SK-N-SH (cell line): ENCODE measurements around the gene TOMM22. TPM values are rescaled to one million over a fixed set of nuclear protein-coding genes. Genes with fewer than 3 reads are reported as not detected.

ENCODE experiments used
- CTCF ChIA-PET: fragments of 300-600, 350-600 bp; formaldehyde crosslinking; extraction: SDS; loops from one replicate; lab custom pipeline; 2021; lab: Yijun Ruan, JAX
- POLR2A ChIA-PET: fragments of 350-600 bp; sonication (Branson Sonifier 250); formaldehyde crosslinking; extraction: SDS; loops from one replicate; lab custom pipeline; 2020; ENCODE audit warnings: antibody characterized with exemption, inconsistent platforms; lab: Yijun Ruan, JAX
- DNase-seq: peaks from one replicate; pipeline ENCODE4 v3.0.0; 2012
- H2AFZ ChIP-seq: fragments of 200-600 bp; sonication (generic); 2 replicates; pipeline ENCODE4 v1.8.1; 2016; ENCODE audit warnings: antibody characterized with exemption, mild to moderate bottlenecking, low read depth
- H3F3A ChIP-seq: fragments of 200-600 bp; sonication (generic); replicated peaks from 2 replicates; pipeline ENCODE3; 2016; ENCODE audit warnings: antibody characterized with exemption, mild to moderate bottlenecking; ENCODE audit not compliant: insufficient read depth
- H3K27ac ChIP-seq, 2 experiments: fragments of 200-500 bp in 1 of 2; fragments of 200-600 bp in 1 of 2; sonication (Bioruptor generic) in 1 of 2; sonication (generic), shearing (Covaris generic) in 1 of 2; 2 replicates each; pipeline versions ENCODE4 v1.5.1 to v1.6.1; 2014 to 2016; ENCODE audit warnings: low read depth in 2 of 2, inconsistent platforms in 1 of 2, low read length in 1 of 2, mild to moderate bottlenecking in 1 of 2, mixed read lengths in 1 of 2
- H3K27me3 ChIP-seq: fragments of 200-600 bp; sonication (generic), shearing (Covaris generic); 2 replicates; pipeline ENCODE4 v1.6.1; 2016; ENCODE audit warnings: mixed run types; ENCODE audit not compliant: insufficient read depth
- H3K36me3 ChIP-seq, 2 experiments: fragments of 200-500 bp in 1 of 2; fragments of 200-600 bp in 1 of 2; sonication (Bioruptor generic) in 1 of 2; sonication (generic) in 1 of 2; replicated peaks in 1 of 2; 2 replicates each; pipeline versions ENCODE3 to v1.5.1; 2014 to 2016; ENCODE audit warnings: low read length in 1 of 2, mild to moderate bottlenecking in 1 of 2; ENCODE audit not compliant: insufficient read depth in 2 of 2, control insufficient read depth in 1 of 2
- H3K4me1 ChIP-seq, 2 experiments: fragments of 200-500 bp in 1 of 2; fragments of 200-600 bp in 1 of 2; sonication (Bioruptor generic) in 1 of 2; sonication (generic), shearing (Covaris generic) in 1 of 2; 2 replicates each; pipeline versions ENCODE4 v1.5.1 to v1.6.1; 2014 to 2016; ENCODE audit warnings: low read depth in 1 of 2, low read length in 1 of 2, mixed run types in 1 of 2; ENCODE audit not compliant: insufficient read depth in 2 of 2, control insufficient read depth in 1 of 2
- H3K4me2 ChIP-seq: fragments of 200-600 bp; sonication (generic), shearing (Covaris generic); 2 replicates; pipeline ENCODE4 v1.6.1; 2017; ENCODE audit warnings: mixed run types
- H3K4me3 ChIP-seq, 2 experiments: fragments of 200-500 bp in 1 of 2; fragments of 200-600 bp in 1 of 2; sonication (Bioruptor generic) in 1 of 2; sonication (generic), shearing (Covaris generic) in 1 of 2; 2 replicates each; pipeline versions ENCODE4 v1.5.1 to v1.8.1; 2014 to 2016; ENCODE audit warnings: low read depth in 2 of 2, inconsistent platforms in 1 of 2, low read length in 1 of 2, mild to moderate bottlenecking in 1 of 2, mixed read lengths in 1 of 2, moderate library complexity in 1 of 2
- H3K79me2 ChIP-seq: fragments of 200-600 bp; sonication (generic); 2 replicates; pipeline ENCODE4 v1.8.1; 2017; ENCODE audit warnings: mild to moderate bottlenecking; ENCODE audit not compliant: insufficient read depth
- H3K9ac ChIP-seq: fragments of 200-600 bp; sonication (generic); 2 replicates; pipeline ENCODE4 v1.6.1; 2017; ENCODE audit warnings: mixed run types
- H3K9me2 ChIP-seq: fragments of 200-600 bp; sonication (generic); 2 replicates; pipeline ENCODE4 v1.6.1; 2017; ENCODE audit warnings: mixed run types
- H3K9me3 ChIP-seq: fragments of 200-600 bp; sonication (generic); 2 replicates; pipeline ENCODE4 v1.6.1; 2017; ENCODE audit warnings: mixed run types, mild to moderate bottlenecking, moderate library complexity
- H4K20me1 ChIP-seq: fragments of 200-600 bp; sonication (generic); 2 replicates; pipeline ENCODE4 v1.6.1; 2017; ENCODE audit warnings: mild to moderate bottlenecking, mixed run types; ENCODE audit not compliant: insufficient read depth
- CTCF ChIP-seq: fragments of 200-600 bp; sonication (generic); IDR thresholded peaks from 2 replicates; pipeline ENCODE4 v1.6.1; 2017; ENCODE audit warnings: antibody characterized with exemption, mild to moderate bottlenecking, moderate library complexity
- ELF1 ChIP-seq: IDR thresholded peaks from 2 replicates; pipeline ENCODE4 v1.4.0; 2012
- EP300 ChIP-seq, 2 experiments: IDR thresholded peaks; 2 replicates each; pipeline versions ENCODE4 v1.4.0 to v1.6.1; 2012; ENCODE audit warnings: borderline replicate concordance in 1 of 2, low read depth in 1 of 2, low read length in 1 of 2
- FOSL2 ChIP-seq: IDR thresholded peaks from 2 replicates; pipeline ENCODE4 v1.4.0; 2012; ENCODE audit warnings: low read depth, mild to moderate bottlenecking, moderate library complexity, borderline replicate concordance
- FOXJ3 ChIP-seq: sonication (generic); formaldehyde crosslinking; IDR thresholded peaks from 2 replicates; pipeline ENCODE4 v1.5.1; 2020; ENCODE audit warnings: mild to moderate bottlenecking, missing genetic modification reagents
- FOXM1 ChIP-seq: IDR thresholded peaks from 2 replicates; pipeline ENCODE4 v1.4.0; 2012; ENCODE audit warnings: low read depth, mild to moderate bottlenecking
- MAX ChIP-seq: IDR thresholded peaks from 2 replicates; pipeline ENCODE4 v1.4.0; 2012; ENCODE audit warnings: low read depth
- NFIC ChIP-seq: IDR thresholded peaks from 2 replicates; pipeline ENCODE4 v1.4.0; 2012; ENCODE audit warnings: borderline replicate concordance
- NRF1 ChIP-seq: IDR thresholded peaks from 2 replicates; pipeline ENCODE4 v1.6.1; 2012; ENCODE audit warnings: low read depth, mild to moderate bottlenecking, low read length
- PBX3 ChIP-seq: IDR thresholded peaks from 2 replicates; pipeline ENCODE4; 2012
- POLR2AphosphoS5 ChIP-seq: IDR thresholded peaks from 2 replicates; pipeline ENCODE4 v1.6.1; 2012; ENCODE audit warnings: low read depth, low read length
- RAD21 ChIP-seq: IDR thresholded peaks from 2 replicates; pipeline ENCODE4 v1.6.1; 2012; ENCODE audit warnings: mild to moderate bottlenecking, low read length
- REST ChIP-seq: IDR thresholded peaks from 2 replicates; pipeline ENCODE4 v1.6.1; 2012; ENCODE audit warnings: mild to moderate bottlenecking, low read depth, low read length, moderate library complexity
- RFX5 ChIP-seq: IDR thresholded peaks from 2 replicates; pipeline ENCODE4 v1.6.1; 2012; ENCODE audit warnings: mild to moderate bottlenecking, improper control_type of control experiment, low read length
- SIN3A ChIP-seq: IDR thresholded peaks from 2 replicates; pipeline ENCODE4 v1.6.1; 2012; ENCODE audit warnings: low read depth, mild to moderate bottlenecking, low read length, moderate library complexity, borderline replicate concordance
- TAF1 ChIP-seq: IDR thresholded peaks from 2 replicates; pipeline ENCODE4 v1.6.1; 2012; ENCODE audit warnings: low read depth, mild to moderate bottlenecking, low read length, moderate library complexity, borderline replicate concordance
- TCF12 ChIP-seq: IDR thresholded peaks from 2 replicates; pipeline ENCODE4 v1.4.0; 2012
- TEAD4 ChIP-seq: IDR thresholded peaks from 2 replicates; pipeline ENCODE4 v1.4.0; 2012; ENCODE audit warnings: mild to moderate bottlenecking, borderline replicate concordance; ENCODE audit not compliant: insufficient read depth
- USF2 ChIP-seq: fragments of 150-350 bp; IDR thresholded peaks from 2 replicates; pipeline ENCODE4 v1.6.1; 2017; ENCODE audit warnings: antibody characterized with exemption, low read length, low read depth, borderline replicate concordance
- ZBTB33 ChIP-seq: IDR thresholded peaks from 2 replicates; pipeline ENCODE4 v1.4.0; 2012; ENCODE audit warnings: low read depth, borderline replicate concordance
- WGBS: methylation state at CpG from one replicate; pipeline ENCODE4 v1.1.6; 2017; ENCODE audit warnings: low lambda C conversion rate; 5-methylcytosine and 5-hydroxymethylcytosine counted together
- polyA plus RNA-seq, 3 experiments: library from polyadenylated mRNA; depleted of rRNA; stranded (reverse); fragments of >200 nt; gene quantifications; 2 replicates each; pipeline ENCODE4 v1.2.3, GENCODE V29; 2012

TOMM22 gene
- polyA plus RNA-seq, 1 of the 3 experiments (the other 2 are of a cell fraction): 33.1 TPM

GRCh38 chr22:38685761-38686160 lies 4.0 kb downstream of the TOMM22 start:
- ChIA-PET CTCF (no interaction called here), POLR2A (no interaction called here)
- no CpG with 5 or more reads among the region's 1 CpG for WGBS
- Histone ChIP-seq H3K36me3 (peaks cover 0 to 26% of the 10 kb centered on the region in 2 experiments), H3K9me2 (no peaks in the 10 kb centered on the region), H3K9ac (no peak overlapping the region), H3K4me1 (no peaks in the 10 kb centered on the region; a peak in 1 of 4 replicates), H2AFZ (no peak overlapping the region), H3K27me3 (no peaks in the 10 kb centered on the region), H3K27ac (no peak overlapping the region), H3K9me3 (no peaks in the 10 kb centered on the region), H4K20me1 (no peaks in the 10 kb centered on the region), H3K79me2 (peaks cover 19% of the 10 kb centered on the region), H3K4me3 (no peak overlapping the region), H3F3A (no peaks in the 10 kb centered on the region), H3K4me2 (no peak overlapping the region)
- TF ChIP-seq FOXM1 (no peak), CTCF (no peak), SIN3A (no peak), FOSL2 (no peak), PBX3 (no peak), EP300 (IDR thresholded peaks at IDR 0.05; ENCODE audit: borderline replicate concordance in 1 of 2, low read depth in 1 of 2, low read length in 1 of 2) (no peak), RFX5 (no peak), NRF1 (no peak), POLR2AphosphoS5 (no peak), RAD21 (no peak), TAF1 (no peak), FOXJ3 (CRISPR knock-in tag) (no peak), ZBTB33 (no peak)
- no peak for DNase-seq

- ChIA-PET POLR2A (no interaction called here), CTCF (no interaction called here)
- Histone ChIP-seq H3K9ac (no peak overlapping the region), H3K79me2 (peaks cover 39% of the 10 kb centered on the region), H3K4me1 (no peaks in the 10 kb centered on the region), H3K9me2 (no peaks in the 10 kb centered on the region), H3F3A (no peaks in the 10 kb centered on the region), H3K27me3 (no peaks in the 10 kb centered on the region), H3K4me3 (no peak overlapping the region), H3K4me2 (no peak overlapping the region), H4K20me1 (no peaks in the 10 kb centered on the region), H3K36me3 (peaks cover 0 to 15% of the 10 kb centered on the region in 2 experiments), H2AFZ (no peak overlapping the region), H3K27ac (no peak overlapping the region), H3K9me3 (no peaks in the 10 kb centered on the region)
- DNase-seq: no peak
- 47% methylated on average over 1 of the region's 1 CpG for WGBS
- no peak for TF ChIP-seq SIN3A
- no peak for TF ChIP-seq REST
- no peak for TF ChIP-seq TCF12
- no peak for TF ChIP-seq ELF1
- no peak for TF ChIP-seq FOXM1
- TF ChIP-seq MAX: no peak
- no peak for TF ChIP-seq NRF1
- no peak for TF ChIP-seq TEAD4
- no peak for TF ChIP-seq NFIC
- TF ChIP-seq USF2: no peak
These were observed 7.9 kb downstream of the TOMM22 start for GRCh38 chr22:38689651-38690050.
